ENCODE data around the gene CAPN10. TPM values are rescaled to one million over a fixed set of nuclear protein-coding genes. Genes with fewer than 3 reads are reported as not detected.

The CAPN10 gene
- total RNA-seq, 1 experiment from 2014 or later, result 47.4 TPM

- Histone ChIP-seq H3K4ac (ENCODE audit: low read depth, low read length) (no peak overlapping the region), H3K27ac (ENCODE audit: insufficient read length, low read depth, low read length) (no peak overlapping the region), H3K79me1 (ENCODE audit: insufficient read depth, low read depth, low read length, poor library complexity, severe bottlenecking) (peaks cover 5% of the 10 kb centered on the region), H2BK20ac (ENCODE audit: low read depth, low read length, poor library complexity, severe bottlenecking) (no peak overlapping the region), H2BK12ac (ENCODE audit: insufficient read length, low read depth, low read length) (no peak overlapping the region), H3T11ph (ENCODE audit: low read length) (no peak overlapping the region), H3K14ac (ENCODE audit: insufficient read depth, low read length) (no peak overlapping the region), H4K5ac (ENCODE audit: insufficient read length, low read depth, low read length) (no peak overlapping the region), H2AFZ (ENCODE audit: low read length) (no peak overlapping the region), H3K18ac (ENCODE audit: insufficient read length, low read depth, low read length) (no peak overlapping the region), H2BK5ac (ENCODE audit: insufficient read length, low read length) (no peak overlapping the region), H3K27me3 (ENCODE audit: insufficient read depth, low read length) (no peaks in the 10 kb centered on the region), H3K4me1 (ENCODE audit: insufficient read depth, low read length) (peaks cover 12% of the 10 kb centered on the region), H3K4me2 (ENCODE audit: insufficient read depth, insufficient read length, low read length) (peak overlapping the region; percentile 77), H3K9me3 (ENCODE audit: control insufficient read depth, low read depth, low read length) (no peaks in the 10 kb centered on the region), H4K20me1 (ENCODE audit: control insufficient read depth, insufficient read depth, insufficient read length) (no peaks in the 10 kb centered on the region), H2BK15ac (ENCODE audit: low read depth, low read length) (no peak overlapping the region), H3K79me2 (ENCODE audit: insufficient read depth, low read length) (peaks cover 13% of the 10 kb centered on the region), H3K23ac (ENCODE audit: insufficient read length, low read depth, low read length) (no peak overlapping the region), H2AK5ac (ENCODE audit: insufficient read length, low read length) (no peak overlapping the region), H3K56ac (ENCODE audit: insufficient read length, low read depth, low read length) (no peak overlapping the region), H4K8ac (replicated peaks; ENCODE audit: insufficient read length, low read depth, low read length) (no peak overlapping the region), H4K91ac (ENCODE audit: insufficient read length, low read depth, low read length) (no peak overlapping the region), H3K23me2 (ENCODE audit: insufficient read length, low read depth, low read length, poor library complexity, severe bottlenecking) (peaks cover 14% of the 10 kb centered on the region), H3K9ac (ENCODE audit: extremely low read depth, insufficient read length, low read length) (no peak overlapping the region), H2BK120ac (ENCODE audit: low read depth, low read length, poor library complexity, severe bottlenecking) (no peak overlapping the region)
- Mint-ChIP-seq H3K36me3 (ENCODE audit: insufficient read depth in 1 of 3, low read depth in 3 of 3) (peaks cover 2 to 9% (median 5%) of the 10 kb centered on the region in 3 experiments; a peak in 5 of 7 replicates), H3K27ac (peak overlapping the region in 2 of 3 experiments; percentile 25 to 53; a peak in 3 of 7 replicates), H3K27me3 (ENCODE audit: low read depth) (no peaks in the 10 kb centered on the region; the same call in 1 of the 2 replicates), H3K9me3 (peaks cover 0 to 2% of the 10 kb centered on the region in 2 experiments; a peak in 1 of 5 replicates), H3K4me1 (peaks cover 29 to 33% of the 10 kb centered on the region in 2 experiments), H3K4me3 (peak overlapping the region; percentile 95 to 97)
- no peak for DNase-seq
- no CpG with 5 or more reads among the region's 6 CpGs for WGBS (ENCODE audit: extremely low coverage, insufficient read length, low lambda C conversion rate)
- no peak for TF ChIP-seq CTCF (conservative IDR thresholded peaks at IDR 0.05)
Observed at GRCh38 chr2:240585101-240585500, 1.4 kb upstream of the CAPN10 start.
